Measurements from ENCODE around the gene TJP3. TPM values are rescaled to one million over a fixed set of nuclear protein-coding genes. Genes with fewer than 3 reads are reported as not detected.

TJP3 gene
- total and polyA plus RNA-seq, 8 donors = 11.2 to 36.2 (median 15.7) TPM

- no peak overlapping the region for H3K4me3 ChIP-seq
- DNase-seq (no peak), ATAC-seq (no peak)
- H3K9me3 ChIP-seq = no peaks in the 10 kb centered on the region
- peaks cover 7 to 27% of the 10 kb centered on the region in 2 donors for H3K27me3 ChIP-seq
- H3K36me3 ChIP-seq = no peaks in the 10 kb centered on the region
- TF ChIP-seq CTCF (IDR thresholded peaks at IDR 0.05) = no peak
- no peak overlapping the region for H3K27ac ChIP-seq
- H3K4me1 ChIP-seq = peaks cover 0 to 15% of the 10 kb centered on the region in 2 donors
- intact Hi-C loops (cut with DNase I) = no loop called here
Observed at GRCh38 chr19:3790209-3790734, 82.1 kb downstream of the TJP3 start.

DNA sequence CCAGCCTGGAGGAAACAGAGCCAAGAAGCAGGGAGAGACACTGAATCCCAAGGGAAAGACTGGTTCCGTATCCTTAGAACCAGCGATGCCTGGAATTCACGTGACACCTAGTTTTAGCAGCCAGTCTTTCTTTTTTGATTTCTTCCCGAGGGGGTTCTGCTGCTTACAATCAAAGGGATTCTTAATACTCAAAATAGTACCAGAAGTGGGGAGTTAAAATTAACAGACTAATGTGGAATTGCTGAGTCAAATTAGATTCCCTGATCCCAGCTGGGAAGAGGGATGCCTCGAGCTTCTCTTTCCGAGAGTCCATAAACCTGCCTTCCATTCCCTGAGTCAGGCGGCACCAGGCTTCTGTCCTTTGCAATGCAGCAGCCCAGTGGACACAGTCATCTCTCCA, 82.8 kb downstream of the TJP3 start:
- Histone ChIP-seq H3K36me3 (no peaks in the 10 kb centered on the region), H3K4me3 (no peak overlapping the region), H3K9me3 (peaks cover 0 to 1% of the 10 kb centered on the region in 2 donors), H3K4me1 (peaks cover 0 to 9% of the 10 kb centered on the region in 2 donors), H3K27me3 (peaks cover 1 to 20% of the 10 kb centered on the region in 2 donors), H3K27ac (no peak overlapping the region)
- TF ChIP-seq CTCF (IDR thresholded peaks at IDR 0.05) = no peak
- no peak for DNase-seq
- intact Hi-C loops (cut with DNase I) = no loop called here
- no peak for ATAC-seq

GRCh38 chr19:3792114-3792513, 83.9 kb downstream of the TJP3 start:
- no peak for ATAC-seq
- peaks cover 0 to 3% of the 10 kb centered on the region in 2 donors for H3K4me1 ChIP-seq
- no peak overlapping the region for H3K4me3 ChIP-seq
- no peak for DNase-seq
- H3K36me3 ChIP-seq = no peaks in the 10 kb centered on the region
- intact Hi-C loops (cut with DNase I) = no loop called here
- peaks cover 0 to 9% of the 10 kb centered on the region in 2 donors for H3K27me3 ChIP-seq
- no peak overlapping the region for H3K27ac ChIP-seq
- TF ChIP-seq CTCF (IDR thresholded peaks at IDR 0.05) = no peak
- peaks cover 0 to 11% of the 10 kb centered on the region in 2 donors for H3K9me3 ChIP-seq

DNA sequence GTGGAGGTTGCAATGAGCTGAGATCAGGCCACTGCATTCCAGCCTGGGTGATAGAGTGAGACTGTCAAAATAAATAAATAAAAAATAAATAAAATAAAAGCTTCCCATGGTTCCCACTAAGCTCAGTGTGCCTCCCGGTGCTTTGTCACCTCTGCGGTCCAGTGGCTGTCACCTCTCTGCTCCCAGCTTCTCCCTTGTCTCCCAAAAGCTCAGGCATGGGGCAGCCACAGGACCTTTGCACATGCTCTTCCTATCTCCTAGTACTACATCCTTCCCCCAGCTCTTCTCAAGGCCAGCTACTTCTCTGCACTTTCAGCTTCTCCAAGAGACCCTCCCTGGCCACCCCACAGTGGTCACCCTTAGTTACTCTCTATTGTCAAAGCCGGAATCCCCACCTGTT, 85.6 kb downstream of the TJP3 start:
- TF ChIP-seq CTCF (IDR thresholded peaks at IDR 0.05) = no peak
- intact Hi-C loops (cut with DNase I) = no loop called here
- no peak for DNase-seq
- Histone ChIP-seq H3K4me1 (peaks cover 0 to under 1% of the 10 kb centered on the region in 2 donors), H3K27me3 (peaks cover 0 to 13% of the 10 kb centered on the region in 2 donors), H3K9me3 (peaks cover 0 to 11% of the 10 kb centered on the region in 2 donors), H3K27ac (no peak overlapping the region), H3K4me3 (no peak overlapping the region), H3K36me3 (no peaks in the 10 kb centered on the region)
- ATAC-seq = no peak

GRCh38 chr19:3796358-3796757, 88.2 kb downstream of the TJP3 start:
- no peak for ATAC-seq
- peaks cover 6 to 32% of the 10 kb centered on the region in 2 donors for H3K27me3 ChIP-seq
- H3K36me3 ChIP-seq = no peaks in the 10 kb centered on the region
- H3K9me3 ChIP-seq = peaks cover 0 to 11% of the 10 kb centered on the region in 2 donors
- H3K27ac ChIP-seq = no peak overlapping the region
- no peak for TF ChIP-seq CTCF (IDR thresholded peaks at IDR 0.05)
- no peak for DNase-seq
- H3K4me1 ChIP-seq = peaks cover 3 to 12% of the 10 kb centered on the region in 2 donors
- H3K4me3 ChIP-seq = no peak overlapping the region
- intact Hi-C loops (cut with DNase I) = no loop called here
